ENCODE data around the gene GABRB3.

DNA sequence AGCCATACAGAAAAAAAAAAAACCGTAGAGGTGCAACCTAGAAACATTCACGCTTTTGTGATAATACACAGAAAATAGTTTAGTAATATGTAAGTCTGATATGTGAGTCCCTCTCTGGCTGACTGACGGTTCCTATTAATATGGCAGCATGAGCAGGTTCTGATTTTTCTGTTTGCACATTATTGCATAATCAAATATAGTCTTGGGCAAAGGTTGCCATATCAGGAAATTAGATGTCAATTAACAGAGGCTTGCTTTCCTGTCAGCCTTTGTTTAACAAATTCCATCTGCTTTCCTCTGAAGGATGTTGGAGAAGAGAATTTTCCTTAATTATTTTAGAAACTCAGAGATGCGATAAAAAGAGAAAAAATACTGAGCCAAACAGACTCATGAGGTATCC lies 14.8 kb downstream of the GABRB3 start:
- TF ChIP-seq FOSL1 (IDR thresholded peaks at IDR 0.05; ENCODE audit: insufficient read depth, low read depth, low read length) (no peak), ZNF274 (IDR thresholded peaks at IDR 0.05; ENCODE audit: borderline replicate concordance, extremely low read depth, low read length) (no peak), RAD21 (IDR thresholded peaks at IDR 0.05 in 1 of 2, conservative IDR thresholded peaks at IDR 0.05 in 1 of 2; ENCODE audit: low read depth in 2 of 2, low read length in 2 of 2) (no peak), GABPA (IDR thresholded peaks at IDR 0.05; ENCODE audit: borderline replicate concordance, insufficient read depth, low read length) (no peak)
- TF ChIP-seq, protein P1, sequence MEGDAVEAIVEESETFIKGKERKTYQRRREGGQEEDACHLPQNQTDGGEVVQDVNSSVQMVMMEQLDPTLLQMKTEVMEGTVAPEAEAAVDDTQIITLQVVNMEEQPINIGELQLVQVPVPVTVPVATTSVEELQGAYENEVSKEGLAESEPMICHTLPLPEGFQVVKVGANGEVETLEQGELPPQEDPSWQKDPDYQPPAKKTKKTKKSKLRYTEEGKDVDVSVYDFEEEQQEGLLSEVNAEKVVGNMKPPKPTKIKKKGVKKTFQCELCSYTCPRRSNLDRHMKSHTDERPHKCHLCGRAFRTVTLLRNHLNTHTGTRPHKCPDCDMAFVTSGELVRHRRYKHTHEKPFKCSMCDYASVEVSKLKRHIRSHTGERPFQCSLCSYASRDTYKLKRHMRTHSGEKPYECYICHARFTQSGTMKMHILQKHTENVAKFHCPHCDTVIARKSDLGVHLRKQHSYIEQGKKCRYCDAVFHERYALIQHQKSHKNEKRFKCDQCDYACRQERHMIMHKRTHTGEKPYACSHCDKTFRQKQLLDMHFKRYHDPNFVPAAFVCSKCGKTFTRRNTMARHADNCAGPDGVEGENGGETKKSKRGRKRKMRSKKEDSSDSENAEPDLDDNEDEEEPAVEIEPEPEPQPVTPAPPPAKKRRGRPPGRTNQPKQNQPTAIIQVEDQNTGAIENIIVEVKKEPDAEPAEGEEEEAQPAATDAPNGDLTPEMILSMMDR (IDR thresholded peaks at IDR 0.05; ENCODE audit: control extremely low read depth in 1 of 3, insufficient read depth in 1 of 3, low read depth in 1 of 3, low read length in 3 of 3) = no peak

All from H1 (cell line).